Activated CD8-positive, alpha-beta memory T cell treated with anti-CD3 and anti-CD28 coated beads, Interleukin-2, amount 50 U/mL, for 1 hour (primary cell): Measurements from ENCODE around the gene ERICH6.
"Not testable (repeated sequence)": the region's sequence is repeated elsewhere in the genome, so short reads cannot be mapped to it uniquely, and the experiment has no call there.

Experiments
- DNase-seq: peaks from one replicate; pipeline ENCODE4 v3.0.0-alpha.2; 2020; ENCODE audit errors: extremely low read depth

ERICH6 gene

GRCh38 chr3:150682279-150682678 is 21.4 kb downstream of the ERICH6 start:
- DNase-seq, result no peak

DNA sequence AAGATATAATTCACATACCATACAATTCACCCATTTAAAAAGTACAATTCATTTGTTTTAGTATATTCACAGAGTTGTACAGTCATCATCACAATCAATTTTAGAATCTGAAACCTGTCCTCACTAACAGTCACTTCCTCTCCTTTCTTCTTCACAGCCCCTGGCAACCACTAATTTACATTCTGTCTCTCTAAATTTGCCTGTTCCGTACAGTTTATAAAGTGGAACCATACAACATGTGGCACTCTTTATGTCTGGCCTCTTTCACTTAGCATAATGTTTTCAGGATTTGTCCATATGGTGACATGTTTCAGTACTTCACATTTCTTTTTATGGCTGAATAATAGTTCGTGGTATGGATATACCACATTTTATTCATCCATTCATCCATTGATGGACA is 22.7 kb downstream of the ERICH6 start:
- DNase-seq, result no peak

- no peak for DNase-seq
These were observed 23.2 kb downstream of the ERICH6 start for GRCh38 chr3:150680562-150680961.

DNA sequence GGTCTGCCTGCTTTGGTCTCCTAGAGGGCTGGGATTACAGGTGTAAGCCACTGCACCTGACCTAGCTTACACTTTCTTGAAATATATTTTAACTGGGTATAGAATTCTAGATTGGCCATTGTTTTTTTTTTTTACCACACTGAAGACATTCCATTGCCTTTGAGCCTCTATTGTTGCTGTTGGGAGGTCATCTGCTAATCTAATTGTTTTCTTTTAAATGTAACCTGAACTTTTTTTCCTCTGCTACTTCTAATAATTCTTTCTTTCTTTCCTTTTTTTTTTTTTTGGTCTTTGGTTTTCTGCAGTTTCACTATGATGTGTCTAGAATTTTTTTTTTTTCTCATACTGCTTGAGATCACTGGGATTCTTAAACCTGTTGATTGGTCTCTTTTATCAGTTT is 28.1 kb downstream of the ERICH6 start:
- no peak for DNase-seq

DNA sequence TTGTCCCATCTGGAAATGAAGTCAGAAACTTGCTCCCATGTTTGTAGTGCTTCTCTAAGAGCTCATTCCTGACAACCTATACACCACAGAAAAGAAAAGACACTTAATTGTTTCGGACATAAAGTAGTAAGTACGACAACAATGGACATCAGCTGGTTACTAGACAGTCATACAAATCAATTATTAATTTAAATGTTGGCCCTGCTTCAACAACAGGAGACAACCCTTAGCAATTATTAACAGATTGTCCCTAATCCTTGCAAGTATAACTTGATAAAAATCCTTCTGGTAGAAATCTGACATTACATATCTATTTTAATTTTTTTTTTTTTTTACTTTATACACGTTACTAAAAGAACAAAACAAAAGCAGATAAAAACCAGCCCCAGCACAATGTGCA is 29.8 kb downstream of the ERICH6 start:
- DNase-seq, result no peak

DNA sequence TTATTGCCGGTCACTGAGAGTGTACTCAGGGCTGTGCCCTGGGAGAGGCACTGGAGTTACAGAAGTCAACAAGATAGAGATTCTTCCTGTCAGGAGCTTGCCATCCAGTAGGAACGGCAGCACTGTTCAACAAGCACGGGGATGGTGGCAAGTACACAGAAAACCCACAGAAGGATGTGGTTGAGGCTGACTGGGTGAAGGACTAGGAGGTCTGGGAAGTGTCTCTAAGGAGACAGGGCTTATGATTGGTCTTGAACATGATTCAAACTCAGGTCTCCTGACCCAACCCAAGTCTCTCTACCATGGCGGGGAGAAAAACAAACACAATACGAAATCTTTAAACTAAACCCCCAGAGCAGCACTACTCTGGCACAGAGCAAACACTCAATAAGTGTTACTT is 37.6 kb downstream of the ERICH6 start:
- no peak for DNase-seq

- DNase-seq, result no peak
These were observed 40.3 kb downstream of the ERICH6 start for GRCh38 chr3:150663461-150663860.

DNA sequence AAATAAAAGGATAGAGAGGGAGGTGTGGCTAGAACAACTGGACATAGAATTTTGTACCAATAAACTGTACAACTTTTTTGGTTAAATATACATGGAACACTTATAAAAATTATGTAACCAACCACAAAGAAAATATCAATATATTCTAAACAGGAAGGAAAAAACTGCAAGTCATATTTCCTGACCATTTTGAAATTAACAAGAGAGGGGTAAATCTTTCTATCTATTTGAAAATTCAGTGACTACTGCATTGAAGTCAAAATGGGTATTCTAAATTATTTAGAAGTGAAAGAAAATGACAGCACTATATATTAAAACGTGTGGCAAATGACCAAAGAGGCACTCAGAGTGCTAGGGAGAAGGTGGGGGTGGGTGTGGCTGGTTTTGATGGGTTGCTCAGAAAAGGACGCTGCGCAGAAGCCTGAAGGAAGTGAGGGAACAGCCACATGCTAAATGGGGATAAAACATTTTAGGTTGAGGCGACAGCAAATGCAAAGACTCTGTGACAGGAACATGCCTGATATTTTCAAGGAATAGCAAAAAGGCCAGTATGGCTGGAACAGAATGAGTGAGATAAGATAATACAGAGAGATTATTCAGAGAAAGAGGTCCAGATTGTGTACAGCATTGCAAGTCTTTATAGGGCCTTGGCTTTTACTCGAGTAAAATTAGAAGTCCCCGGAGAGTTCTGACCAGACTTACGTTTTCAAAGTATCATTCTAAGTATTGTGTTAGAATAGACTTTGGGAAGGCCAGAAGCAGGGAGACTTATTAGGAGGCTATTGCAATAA is 41.1 kb downstream of the ERICH6 start:
- no peak for DNase-seq

DNA sequence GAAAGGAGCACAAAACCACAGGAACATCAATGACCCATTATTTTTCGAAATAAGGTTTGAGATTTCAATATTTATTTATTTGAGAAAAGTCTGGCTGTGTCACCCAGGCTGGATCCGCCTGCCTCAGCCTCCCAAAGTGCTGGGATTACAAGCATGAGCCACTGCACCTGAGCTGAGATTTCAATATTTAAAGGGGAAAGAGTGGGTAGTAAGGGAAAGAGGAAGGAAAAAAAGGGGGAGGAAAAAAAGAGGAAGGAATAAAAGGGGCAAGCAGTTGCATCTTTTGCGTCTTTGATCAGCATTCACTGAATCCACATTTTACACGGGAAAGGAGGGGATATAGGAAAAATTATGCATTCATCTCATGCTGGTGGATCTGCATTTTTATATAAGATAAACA is 47.4 kb downstream of the ERICH6 start:
- DNase-seq, result no peak

GRCh38 chr3:150653110-150653561 is 50.6 kb downstream of the ERICH6 start:
- DNase-seq, result no peak

- DNase-seq, result no peak
These were observed 63.5 kb downstream of the ERICH6 start for GRCh38 chr3:150640256-150640655.

DNA sequence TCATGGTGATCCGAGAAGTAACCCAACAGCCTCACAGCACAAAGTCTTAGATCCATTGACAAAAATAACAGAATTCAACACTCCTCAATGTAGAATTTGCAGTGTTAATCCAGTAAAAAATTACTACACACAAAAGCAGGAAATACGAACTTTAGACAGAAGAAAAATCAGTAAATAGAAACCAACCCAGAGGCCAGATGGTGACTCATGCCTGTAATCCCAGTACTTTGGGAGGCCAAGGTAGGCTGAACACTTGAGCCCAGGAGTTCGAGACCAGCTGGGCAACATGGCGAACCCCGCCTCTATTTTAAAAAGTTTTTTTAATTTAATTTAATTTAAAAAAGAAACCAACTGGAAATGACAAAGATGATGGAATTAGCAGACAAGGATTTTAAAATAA is 64.5 kb downstream of the ERICH6 start:
- no peak for DNase-seq

GRCh38 chr3:150636258-150636657 is 67.5 kb downstream of the ERICH6 start:
- DNase-seq, result no peak

GRCh38 chr3:150635526-150635925 is 68.2 kb downstream of the ERICH6 start:
- DNase-seq, result no peak

DNA sequence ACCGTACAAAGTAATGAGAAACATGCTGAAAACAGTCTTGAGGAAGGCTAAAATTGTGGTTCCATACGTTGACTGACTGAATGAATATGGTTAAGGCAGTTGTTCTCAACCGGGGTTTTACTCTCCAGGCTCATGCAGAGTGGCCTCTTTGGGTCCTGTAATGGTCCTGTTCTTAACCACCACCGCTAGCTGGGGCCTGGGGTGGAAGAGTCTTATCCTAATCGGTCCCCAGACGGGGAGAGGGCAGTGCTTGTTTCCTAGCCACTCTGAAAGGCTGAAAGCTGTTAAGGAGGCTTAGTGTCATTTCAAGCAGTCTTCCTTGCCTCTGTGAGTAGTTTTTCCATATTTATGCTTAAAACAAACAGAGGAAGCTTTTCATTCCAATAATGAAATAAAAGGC is 68.6 kb downstream of the ERICH6 start:
- DNase-seq, result no peak

DNA sequence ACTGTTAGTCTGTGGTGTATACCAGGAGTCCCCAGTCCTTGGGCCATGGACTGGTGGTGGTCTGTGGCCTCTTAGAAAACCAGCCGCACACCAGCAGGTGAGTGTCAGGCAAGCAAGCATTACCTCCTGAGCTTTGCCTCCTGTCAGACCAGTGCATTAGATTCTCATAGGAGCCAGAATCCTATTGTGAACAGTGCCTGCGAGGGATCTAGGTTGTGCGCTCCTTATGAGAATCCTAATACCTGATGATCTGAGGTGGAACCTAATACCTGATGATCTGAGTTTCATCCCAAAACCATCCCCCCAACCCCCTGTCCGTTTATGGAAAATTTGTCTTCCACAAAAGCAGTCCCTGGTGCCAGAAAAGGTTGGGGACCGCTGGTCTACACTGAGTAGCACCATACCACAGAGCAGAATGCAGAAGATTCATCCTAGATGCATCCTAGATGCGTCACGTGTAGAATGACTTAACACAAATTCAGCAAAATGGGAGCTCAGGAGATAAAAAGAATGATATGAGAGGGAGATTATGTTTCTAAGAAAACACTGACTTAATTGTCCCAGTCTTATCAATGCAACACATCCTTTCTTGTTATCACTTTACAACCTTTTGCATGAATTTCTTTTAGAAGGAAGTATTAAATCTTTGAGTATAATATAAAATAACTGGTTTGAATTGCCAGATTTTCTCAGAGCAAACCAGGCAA is 72.1 kb downstream of the ERICH6 start:
- DNase-seq, result no peak

GRCh38 chr3:150627557-150627956 is 76.2 kb downstream of the ERICH6 start:
- DNase-seq, result no peak

DNA sequence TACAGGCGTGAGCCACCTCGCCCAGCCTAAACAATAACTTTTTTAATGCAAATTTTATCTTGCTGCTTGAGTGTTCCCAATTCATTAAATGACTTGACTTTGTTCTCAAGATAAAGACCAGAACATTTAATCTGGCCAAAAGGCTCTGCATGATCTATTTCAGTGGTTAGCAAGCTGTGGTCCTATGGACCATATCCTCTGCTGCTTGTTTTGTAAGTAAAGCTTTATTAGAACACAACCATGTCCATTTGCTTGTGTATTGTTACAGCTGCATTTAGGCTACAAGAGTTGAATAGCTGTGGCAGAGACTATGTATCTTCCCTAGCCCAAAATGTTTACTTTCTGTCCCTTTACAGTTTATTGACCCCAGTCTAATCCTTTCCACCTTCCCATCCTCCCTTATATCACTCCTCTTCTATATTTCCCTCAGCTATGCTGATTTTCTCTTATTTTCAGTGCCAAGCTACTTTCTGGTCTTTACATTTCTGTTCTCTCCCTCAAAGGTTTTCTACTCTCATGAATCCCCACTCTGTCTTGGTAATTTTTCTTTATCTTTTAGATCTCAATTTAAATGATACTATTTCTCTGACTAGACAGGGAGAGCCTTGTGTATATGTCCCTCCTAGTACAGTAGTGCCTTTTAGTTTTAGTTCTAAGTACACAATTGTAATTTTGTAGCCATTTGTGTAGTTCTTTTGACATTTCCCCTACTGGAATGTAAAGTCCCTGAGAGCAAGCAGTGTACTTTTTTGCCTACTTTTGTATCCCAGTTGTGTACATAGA is 77.4 kb downstream of the ERICH6 start:
- DNase-seq, result no peak

- no peak for DNase-seq
These were observed 79.8 kb downstream of the ERICH6 start for GRCh38 chr3:150623945-150624344.

DNA sequence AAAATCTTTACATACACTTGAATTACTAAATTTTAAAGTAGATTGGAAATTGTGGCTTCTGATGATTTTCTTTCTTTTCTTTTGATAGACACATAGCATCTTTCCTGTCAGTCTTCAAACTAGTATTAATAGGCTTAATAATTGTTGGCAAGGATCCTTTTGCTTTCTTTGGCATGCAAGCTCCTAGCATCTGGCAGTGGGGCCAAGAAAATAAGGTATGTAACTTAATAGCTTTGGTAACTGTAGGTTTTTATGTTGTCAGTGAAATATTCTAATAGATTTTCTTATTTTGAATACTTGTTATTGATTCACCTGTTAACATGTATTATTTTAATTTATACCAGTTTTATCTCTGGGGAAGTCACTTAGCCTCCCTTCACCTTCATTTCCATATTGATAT is 80.8 kb downstream of the ERICH6 start:
- DNase-seq, result not testable (repeated sequence)

DNA sequence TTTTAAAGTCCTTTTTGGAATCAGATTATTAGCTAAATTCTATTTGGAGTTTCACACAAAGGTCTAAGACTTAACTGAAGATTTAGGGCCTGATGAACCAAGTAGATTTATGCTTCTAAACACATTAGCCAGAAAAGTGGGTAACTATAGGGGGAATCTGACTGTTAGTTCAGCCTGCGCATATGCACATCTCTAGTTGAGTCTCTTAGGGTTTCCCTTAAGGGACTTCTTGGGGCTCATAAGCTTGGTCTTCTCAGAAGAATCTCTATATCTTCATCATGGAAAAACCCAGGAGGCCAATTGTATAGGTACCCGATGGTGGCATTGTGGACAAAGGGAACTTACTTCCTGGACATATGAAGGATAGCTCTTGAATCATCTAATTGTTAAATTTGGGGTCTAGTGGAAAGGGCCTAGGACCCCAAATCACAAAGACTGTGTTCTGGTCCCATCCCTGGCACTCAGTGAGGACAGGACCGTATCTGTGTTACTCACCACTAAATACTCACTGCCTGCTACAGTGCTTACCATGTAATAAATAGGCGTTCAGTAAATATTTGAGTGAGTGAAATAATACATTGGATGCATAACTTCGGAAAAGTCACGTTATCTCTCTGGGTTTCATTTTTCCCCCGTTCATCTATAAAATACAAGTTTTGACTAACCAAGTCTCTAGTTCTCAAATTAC is 83.6 kb downstream of the ERICH6 start:
- DNase-seq, result no peak
